Ovary (tissue), 9 donors: ENCODE results near the gene GMEB2. TPM values are rescaled to one million over a fixed set of nuclear protein-coding genes. Genes with fewer than 3 reads are reported as not detected.

Experiments used
- DNase-seq, 5 donors: peaks; one replicate each; pipeline ENCODE4 v3.0.0-alpha.2; 2019 to 2020
- H3K27ac ChIP-seq, 2 donors: fragments of 200-600 bp; one replicate each; pipeline versions ENCODE4 v1.5.1 to v1.8.0; 2019 to 2022
- H3K27me3 ChIP-seq: fragments of 200-600 bp; one replicate; pipeline ENCODE4 v1.8.0; 2022
- H3K36me3 ChIP-seq: fragments of 200-600 bp; sonication (generic); one replicate; pipeline ENCODE4 v1.5.1; 2019
- H3K4me1 ChIP-seq: one replicate; pipeline ENCODE4 v1.8.1; 2013; ENCODE audit warnings: mild to moderate bottlenecking, moderate library complexity; ENCODE audit not compliant: insufficient read depth
- H3K4me3 ChIP-seq: fragments of 200-600 bp; sonication (generic); one replicate; pipeline ENCODE4 v1.5.1; 2017
- H3K9me3 ChIP-seq, 2 donors: fragments of 200-600 bp in 1 of 2; sonication (generic) in 1 of 2; one replicate each; pipeline versions ENCODE4 v1.5.1 to v1.8.1; 2013 to 2019; ENCODE audit warnings: mild to moderate bottlenecking in 1 of 2, moderate library complexity in 1 of 2
- EP300 ChIP-seq: sonication (generic); formaldehyde crosslinking; IDR thresholded peaks from one replicate; pipeline ENCODE4 v1.6.1; 2017; ENCODE audit warnings: antibody characterized with exemption
- POLR2A ChIP-seq: fragments of 450-650 bp; IDR thresholded peaks from one replicate; pipeline ENCODE4 v1.6.1; 2017; ENCODE audit warnings: antibody characterized with exemption, mild to moderate bottlenecking, moderate library complexity
- WGBS, 3 donors: extraction: QIAGEN DNeasy Blood & Tissue Kit in 1 of 3; methylation state at CpG; one replicate each; pipeline versions ENCODE4 v1.1.5 to v1.1.7; 2013 to 2017; 5-methylcytosine and 5-hydroxymethylcytosine counted together
- intact Hi-C, 4 donors: fragments of 100-400 bp; cut with DNase I; formaldehyde crosslinking; loops; one replicate each; pipeline versions ENCODE4 v1.11.0 to v1.15.1; 2022 to 2023
- polyA plus RNA-seq, 2 donors: library from polyadenylated mRNA; stranded (reverse); fragments of 200-250 nt in 1 of 2; fragments of 350-450 nt in 1 of 2; fragmentation: Illumina TruSeq in 1 of 2; extraction: RNeasy Lipid Tissue Mini Kit (QIAGEN cat#74804) in 1 of 2; gene quantifications; one replicate each; pipeline ENCODE4 v1.2.3, GENCODE V29; 2013 to 2014
- total RNA-seq, 7 donors: library from RNA; depleted of rRNA in 2 of 7; stranded (reverse); fragments of >200 nt in 2 of 7; fragmentation: NEBNext Ultra II Directional in 3 of 7; extraction: Animal tissue kit (Norgen Biotek cat#: 25700) in 3 of 7; gene quantifications; one replicate each; pipeline versions ENCODE4 v1.1.0 to v1.2.4, GENCODE V29; 2016 to 2023
- TF ChIP-seq, protein P1 (sequence below), 3 donors: fragments of 450-650 bp in 2 of 3; fragments of 200-600 bp in 1 of 3; IDR thresholded peaks; one replicate each; pipeline versions ENCODE4 v1.5.1 to v1.8.0; 2016 to 2022; ENCODE audit warnings: antibody characterized with exemption in 3 of 3, mild to moderate bottlenecking in 1 of 3
- donor health status: DM: no; HTN: no; CAD: no; lungs with moderate emphysema.
- donor health status: DM: no; HTN: no; CAD: no.
- donor health status: Bipolar disorder and iron deficiency.
- donor health status: DM: yes; HTN: yes; CAD: no.
- donor health status: DM: no; HTN: no; CAD: no.
- donor health status: DM: yes; HTN: yes; CAD: no.

The GMEB2 gene
- total and polyA plus RNA-seq, 9 donors: 4.1 to 14.7 (median 9.7) TPM

DNA sequence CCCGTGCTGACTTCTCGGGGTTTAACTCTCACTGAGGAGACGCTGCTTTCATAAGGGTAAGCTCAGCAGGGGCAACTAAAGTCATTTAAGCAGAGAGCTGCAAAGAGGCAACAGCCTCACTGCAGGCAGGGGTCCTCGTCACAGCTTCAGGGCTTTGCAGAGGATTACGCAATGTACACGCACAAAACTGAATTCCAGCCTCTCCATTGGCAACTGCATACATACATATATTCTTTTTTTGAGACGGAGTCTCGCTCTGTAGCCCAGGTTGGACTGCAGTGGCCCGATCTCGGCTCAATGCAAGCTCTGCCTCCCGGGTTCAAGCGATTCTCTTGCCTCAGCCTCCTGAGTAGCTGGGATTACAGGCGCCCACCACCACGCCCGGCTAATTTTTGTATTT lies 2.4 kb downstream of the GMEB2 start:
- TF ChIP-seq EP300 (no peak), POLR2A (no peak)
- TF ChIP-seq, protein P1, sequence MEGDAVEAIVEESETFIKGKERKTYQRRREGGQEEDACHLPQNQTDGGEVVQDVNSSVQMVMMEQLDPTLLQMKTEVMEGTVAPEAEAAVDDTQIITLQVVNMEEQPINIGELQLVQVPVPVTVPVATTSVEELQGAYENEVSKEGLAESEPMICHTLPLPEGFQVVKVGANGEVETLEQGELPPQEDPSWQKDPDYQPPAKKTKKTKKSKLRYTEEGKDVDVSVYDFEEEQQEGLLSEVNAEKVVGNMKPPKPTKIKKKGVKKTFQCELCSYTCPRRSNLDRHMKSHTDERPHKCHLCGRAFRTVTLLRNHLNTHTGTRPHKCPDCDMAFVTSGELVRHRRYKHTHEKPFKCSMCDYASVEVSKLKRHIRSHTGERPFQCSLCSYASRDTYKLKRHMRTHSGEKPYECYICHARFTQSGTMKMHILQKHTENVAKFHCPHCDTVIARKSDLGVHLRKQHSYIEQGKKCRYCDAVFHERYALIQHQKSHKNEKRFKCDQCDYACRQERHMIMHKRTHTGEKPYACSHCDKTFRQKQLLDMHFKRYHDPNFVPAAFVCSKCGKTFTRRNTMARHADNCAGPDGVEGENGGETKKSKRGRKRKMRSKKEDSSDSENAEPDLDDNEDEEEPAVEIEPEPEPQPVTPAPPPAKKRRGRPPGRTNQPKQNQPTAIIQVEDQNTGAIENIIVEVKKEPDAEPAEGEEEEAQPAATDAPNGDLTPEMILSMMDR (IDR thresholded peaks at IDR 0.05): no peak
- Histone ChIP-seq H3K36me3 (no peaks in the 10 kb centered on the region), H3K4me1 (peaks cover 3% of the 10 kb centered on the region), H3K27me3 (no peaks in the 10 kb centered on the region), H3K27ac (no peak overlapping the region), H3K4me3 (no peak overlapping the region), H3K9me3 (no peaks in the 10 kb centered on the region)
- intact Hi-C loops: no loop called here
- DNase-seq: no peak
- WGBS, 3 donors: 83 to 85% (median 85%) methylated on average over 15 of the region's 15 CpGs

DNA sequence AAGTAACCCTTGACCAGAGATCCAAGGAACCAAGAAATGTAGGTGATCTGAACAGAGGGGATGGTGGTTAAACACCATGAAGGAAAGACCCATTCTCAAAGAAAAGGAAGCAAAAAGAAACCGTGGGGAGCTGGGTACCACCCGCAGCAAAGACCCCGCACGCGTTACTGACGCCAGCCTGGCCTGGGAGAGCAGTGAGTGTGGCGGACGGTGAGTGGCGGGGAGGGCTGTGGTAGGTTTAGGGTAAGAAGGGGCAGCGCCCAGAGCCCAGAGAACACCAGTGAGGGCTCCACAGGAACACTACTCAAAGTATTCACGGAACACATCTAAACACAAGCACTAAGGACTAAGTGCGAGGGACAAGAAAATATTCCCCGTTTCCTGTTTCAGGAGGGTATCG lies 4.2 kb downstream of the GMEB2 start:
- no peak for DNase-seq
- H3K9me3 ChIP-seq: no peaks in the 10 kb centered on the region
- TF ChIP-seq EP300 (no peak), POLR2A (no peak)
- TF ChIP-seq, protein P1 (IDR thresholded peaks at IDR 0.05): no peak
- H3K4me1 ChIP-seq: peaks cover 3% of the 10 kb centered on the region
- no peaks in the 10 kb centered on the region for H3K36me3 ChIP-seq
- intact Hi-C loops: no loop called here
- no peak overlapping the region for H3K4me3 ChIP-seq
- 96 to 97% (median 96%) methylated on average over 14 of the region's 14 CpGs for WGBS, 3 donors
- no peaks in the 10 kb centered on the region for H3K27me3 ChIP-seq
- no peak overlapping the region for H3K27ac ChIP-seq

GRCh38 chr20:63622096-63622495 lies 4.8 kb downstream of the GMEB2 start:
- peaks cover 3% of the 10 kb centered on the region for H3K4me1 ChIP-seq
- no peaks in the 10 kb centered on the region for H3K36me3 ChIP-seq
- WGBS, 3 donors: 89 to 91% (median 91%) methylated on average over 4 of the region's 4 CpGs
- no peak overlapping the region for H3K4me3 ChIP-seq
- no peak for TF ChIP-seq EP300
- TF ChIP-seq POLR2A: no peak
- TF ChIP-seq, protein P1 (IDR thresholded peaks at IDR 0.05): no peak
- no peak for DNase-seq
- H3K27ac ChIP-seq: no peak overlapping the region
- H3K9me3 ChIP-seq: no peaks in the 10 kb centered on the region
- intact Hi-C loops: no loop called here
- H3K27me3 ChIP-seq: no peaks in the 10 kb centered on the region

- DNase-seq: no peak
- intact Hi-C loops: no loop called here
- Histone ChIP-seq H3K4me1 (peaks cover 3% of the 10 kb centered on the region), H3K4me3 (no peak overlapping the region), H3K27me3 (no peaks in the 10 kb centered on the region), H3K9me3 (no peaks in the 10 kb centered on the region), H3K27ac (no peak overlapping the region), H3K36me3 (no peaks in the 10 kb centered on the region)
- WGBS, 3 donors: 72 to 75% (median 74%) methylated on average over 8 of the region's 8 CpGs
- TF ChIP-seq EP300: no peak
- TF ChIP-seq POLR2A: no peak
- TF ChIP-seq, protein P1 (IDR thresholded peaks at IDR 0.05): no peak
Observed at GRCh38 chr20:63620991-63621390, 5.9 kb downstream of the GMEB2 start.

- H3K9me3 ChIP-seq: no peaks in the 10 kb centered on the region
- intact Hi-C loops: loop anchor here in 1 of 4 donors (5.0 kb wide), 1 partner anchor 342 kb away; no protein-coding TSS in a partner anchor
- H3K27ac ChIP-seq: no peak overlapping the region
- no peaks in the 10 kb centered on the region for H3K27me3 ChIP-seq
- 72 to 75% (median 75%) methylated on average over 13 of the region's 13 CpGs for WGBS, 3 donors
- H3K36me3 ChIP-seq: no peaks in the 10 kb centered on the region
- no peak for TF ChIP-seq POLR2A
- no peak for TF ChIP-seq EP300
- TF ChIP-seq, protein P1 (IDR thresholded peaks at IDR 0.05): no peak
- no peak for DNase-seq
- no peaks in the 10 kb centered on the region for H3K4me1 ChIP-seq
- H3K4me3 ChIP-seq: no peak overlapping the region
Observed at GRCh38 chr20:63619505-63619904, 7.4 kb downstream of the GMEB2 start.
